CD1c-positive myeloid dendritic cell (primary cell): ENCODE data around the gene TNFRSF1B.

Experiments used
- DNase-seq: peaks from one replicate; pipeline ENCODE4 v3.0.0-alpha.2; 2016; ENCODE audit errors: extremely low spot score

TNFRSF1B gene

DNA sequence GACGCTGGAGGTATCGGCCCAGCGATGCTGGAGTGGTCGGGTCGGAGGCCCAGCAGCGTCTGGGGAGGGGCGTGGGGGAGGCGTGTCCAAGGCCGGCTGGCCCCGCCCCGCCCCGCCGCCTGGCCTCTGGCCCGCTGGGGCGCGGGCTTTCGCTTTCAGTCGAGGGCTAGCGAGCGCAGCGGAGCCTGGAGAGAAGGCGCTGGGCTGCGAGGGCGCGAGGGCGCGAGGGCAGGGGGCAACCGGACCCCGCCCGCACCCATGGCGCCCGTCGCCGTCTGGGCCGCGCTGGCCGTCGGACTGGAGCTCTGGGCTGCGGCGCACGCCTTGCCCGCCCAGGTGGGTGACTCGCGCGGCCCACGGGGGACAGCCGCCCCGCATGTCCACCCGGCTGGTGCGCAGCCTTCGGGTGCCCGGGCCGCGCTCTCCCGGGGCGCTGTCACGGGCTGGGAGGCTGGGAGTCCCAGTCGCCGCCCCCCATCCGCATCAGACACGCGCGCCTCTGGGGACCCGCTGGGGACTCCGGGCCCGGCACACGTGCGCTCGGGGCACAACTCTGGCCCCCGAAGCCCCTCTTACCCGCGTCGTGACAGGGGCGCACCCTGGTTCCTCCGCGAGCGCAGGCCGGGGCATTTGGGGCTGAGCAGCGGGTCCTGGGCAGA lies at the start of gene TNFRSF1B:
Gene TNFRSF1B, plus strand, starts transcription at position 158 of the 659 bp plus-strand sequence. Its CDS starts 101 bp downstream, at position 259.
- peak; percentile 72 for DNase-seq

DNA sequence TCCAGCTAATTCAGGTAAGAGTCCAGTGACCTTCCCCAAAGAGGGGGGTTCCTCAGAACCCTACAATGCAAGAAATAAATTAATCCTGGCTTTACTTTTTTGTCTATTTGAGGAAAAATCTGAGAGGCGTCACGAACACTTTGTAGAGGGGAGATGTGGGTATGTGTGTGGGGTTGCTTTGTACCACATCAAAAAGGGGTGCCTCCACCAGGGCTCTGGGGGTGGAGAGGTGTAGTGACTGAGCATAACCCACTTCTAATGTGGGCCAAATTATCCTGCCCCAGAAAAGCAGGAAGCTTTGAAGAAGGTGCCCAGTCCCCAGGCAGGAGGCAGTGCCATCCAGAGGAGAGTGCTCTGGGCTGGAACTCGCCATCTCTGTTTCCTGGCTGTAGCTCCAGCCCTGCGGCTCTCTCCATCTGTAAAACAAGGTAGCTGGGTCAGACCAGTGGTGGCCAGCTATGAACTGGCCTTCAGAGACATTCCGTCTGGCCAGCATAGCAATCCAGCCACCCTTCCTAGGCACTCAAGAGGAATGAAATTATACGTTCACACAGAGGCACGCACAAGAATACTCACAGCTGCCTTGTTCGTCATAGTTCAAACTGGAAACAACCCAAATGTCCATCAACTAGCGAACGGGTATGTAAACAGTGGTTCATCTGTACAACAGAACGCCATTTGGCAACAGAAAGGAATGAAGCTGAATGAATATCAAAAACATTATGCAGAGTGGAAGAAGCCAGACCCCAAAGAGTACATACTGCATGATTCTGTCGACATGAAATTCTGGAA lies 45.4 kb upstream of the TNFRSF1B start:
- DNase-seq = no peak

DNA sequence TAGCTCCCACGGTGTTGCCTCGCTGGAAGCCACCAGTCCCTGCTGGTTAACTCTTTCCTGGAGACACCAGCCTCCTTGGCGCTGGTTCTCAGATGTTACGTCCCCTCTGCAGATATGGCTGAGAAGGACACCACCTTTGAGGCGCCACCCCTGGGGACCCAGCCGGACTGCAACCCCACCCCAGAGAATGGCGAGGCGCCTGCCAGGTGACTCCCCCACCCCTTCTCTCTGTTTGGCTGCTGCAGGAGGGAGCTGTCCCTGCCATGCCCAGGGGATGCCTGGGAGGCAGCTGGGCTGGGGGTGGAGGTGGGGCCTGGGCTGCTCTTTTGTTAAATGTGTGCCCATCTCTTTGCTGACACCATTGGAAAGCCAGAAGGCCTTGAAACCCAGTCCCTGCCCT lies 43.6 kb upstream of the TNFRSF1B start:
- DNase-seq = no peak

- peak; percentile 89 for DNase-seq
Observed at GRCh38 chr1:12124693-12125421, 41.9 kb upstream of the TNFRSF1B start.

- peak; percentile 53 for DNase-seq
Observed at GRCh38 chr1:12125422-12126355, 41.1 kb upstream of the TNFRSF1B start.

DNA sequence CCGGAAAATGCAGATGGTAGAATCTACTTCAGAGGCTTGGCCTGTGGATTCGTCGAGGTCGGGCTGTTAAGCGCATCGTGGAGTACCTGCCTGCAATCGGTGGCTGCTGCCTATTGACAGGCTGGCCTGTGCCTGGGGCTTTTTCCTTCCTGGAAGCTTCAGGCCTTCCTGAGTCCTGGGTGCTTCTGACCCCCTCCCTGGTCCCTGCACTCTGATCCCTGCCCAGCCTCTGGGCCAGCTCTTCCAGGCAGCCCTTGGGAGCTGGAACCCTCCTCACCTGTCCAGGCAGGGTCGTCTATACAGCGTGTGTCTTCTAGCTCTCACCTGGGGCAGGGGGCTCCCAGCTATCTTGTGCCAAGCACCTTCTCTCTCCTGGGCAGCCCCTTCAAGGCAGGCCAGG lies 40.0 kb upstream of the TNFRSF1B start:
- no peak for DNase-seq

DNA sequence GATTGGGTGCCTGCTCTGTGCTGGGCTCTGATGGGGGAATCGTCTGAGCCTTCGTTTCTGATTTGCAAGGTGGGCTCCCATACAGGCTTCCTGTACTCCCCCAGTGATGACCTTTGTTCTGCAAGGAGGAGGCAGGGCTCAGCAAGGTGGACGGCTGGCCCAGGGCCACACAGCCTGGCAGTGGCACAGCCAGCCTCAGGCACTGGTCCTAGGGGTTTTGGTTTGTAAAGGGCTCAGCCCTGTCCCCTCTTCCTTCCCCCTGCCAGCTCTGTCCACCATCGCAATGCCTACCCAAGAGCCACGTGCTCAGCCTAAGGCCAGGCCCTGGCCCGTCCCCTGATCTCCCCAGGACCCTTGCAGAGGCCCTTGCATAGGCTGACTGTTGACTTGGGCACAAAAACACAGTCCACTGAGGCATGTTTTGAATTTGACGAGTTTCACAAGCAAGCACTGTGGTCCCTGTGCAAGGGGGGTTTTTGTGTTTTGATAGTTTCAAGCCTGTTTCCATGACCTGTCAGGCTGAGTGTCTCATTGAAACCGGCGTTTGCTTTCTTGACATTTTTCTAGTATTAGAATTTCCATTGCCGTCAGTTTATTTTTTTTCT lies 39.5 kb upstream of the TNFRSF1B start:
- DNase-seq = no peak

GRCh38 chr1:12128120-12128519 lies 38.7 kb upstream of the TNFRSF1B start:
- no peak for DNase-seq

DNA sequence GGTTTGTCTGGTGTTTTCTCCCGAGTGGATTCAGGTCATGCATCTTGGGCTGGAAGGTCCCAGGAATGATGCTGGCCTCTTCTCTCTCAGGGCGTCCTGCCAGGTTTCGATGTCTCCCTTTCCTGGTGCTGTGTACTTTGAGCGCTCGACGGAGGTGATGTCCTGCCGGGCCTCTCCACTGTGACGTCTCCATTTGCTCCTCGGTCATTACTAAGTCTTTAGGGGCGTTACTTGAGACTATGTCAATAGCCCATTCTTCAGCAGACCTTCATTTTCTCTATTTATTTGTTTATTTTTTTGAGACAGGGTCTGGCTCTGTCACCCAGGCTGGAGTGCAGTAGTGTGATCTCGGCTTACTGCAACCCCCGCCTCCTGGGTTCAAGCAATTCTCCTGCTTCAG lies 37.2 kb upstream of the TNFRSF1B start:
- DNase-seq = no peak

GRCh38 chr1:12130466-12131130 lies 36.2 kb upstream of the TNFRSF1B start:
- no peak for DNase-seq

- DNase-seq = peak; percentile 42
Observed at GRCh38 chr1:12132078-12132477, 34.7 kb upstream of the TNFRSF1B start.

DNA sequence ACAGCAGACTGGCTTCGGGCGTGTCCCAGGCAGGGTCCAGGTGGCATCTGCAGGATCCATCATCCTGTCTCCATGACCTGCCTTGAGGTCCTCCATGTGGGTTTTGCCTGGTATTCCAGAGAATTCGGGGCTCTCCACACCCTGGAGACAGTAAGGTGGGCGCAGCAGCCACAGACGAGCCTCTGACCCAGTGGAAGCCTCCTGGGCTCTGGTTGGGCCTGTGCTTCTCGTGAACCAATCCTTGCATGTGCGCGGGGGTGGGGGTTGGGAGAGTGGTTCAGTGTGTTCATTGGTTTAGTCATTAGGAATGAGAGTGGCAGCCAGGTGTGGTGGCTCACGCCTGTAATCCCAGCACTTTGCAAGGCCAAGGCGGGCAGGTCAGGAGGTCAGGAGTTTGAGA lies 32.1 kb upstream of the TNFRSF1B start:
- DNase-seq = no peak

DNA sequence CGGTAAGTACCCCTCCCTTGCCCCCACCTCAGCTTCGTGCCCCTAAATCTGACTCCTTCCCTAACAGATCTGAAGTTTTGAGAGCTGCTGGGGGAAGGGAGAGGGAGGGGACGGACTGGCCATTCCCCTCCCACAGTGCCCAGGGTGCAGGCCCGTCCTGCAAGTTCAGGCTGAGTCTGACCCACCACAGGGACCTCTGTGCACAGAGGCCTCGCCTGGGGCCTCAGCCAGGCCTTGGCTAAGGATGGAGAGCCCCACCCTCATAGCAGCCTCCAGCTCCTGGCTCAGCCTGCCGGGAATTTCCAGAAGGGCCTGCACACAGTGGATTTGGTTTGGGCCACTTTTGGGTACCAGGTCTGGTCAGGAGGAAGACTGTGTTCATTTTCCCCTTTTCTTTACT lies 31.2 kb upstream of the TNFRSF1B start:
- DNase-seq = no peak

- DNase-seq = no peak
Observed at GRCh38 chr1:12136916-12137610, 29.7 kb upstream of the TNFRSF1B start.

GRCh38 chr1:12138196-12139168 lies 28.3 kb upstream of the TNFRSF1B start:
- DNase-seq = no peak

DNA sequence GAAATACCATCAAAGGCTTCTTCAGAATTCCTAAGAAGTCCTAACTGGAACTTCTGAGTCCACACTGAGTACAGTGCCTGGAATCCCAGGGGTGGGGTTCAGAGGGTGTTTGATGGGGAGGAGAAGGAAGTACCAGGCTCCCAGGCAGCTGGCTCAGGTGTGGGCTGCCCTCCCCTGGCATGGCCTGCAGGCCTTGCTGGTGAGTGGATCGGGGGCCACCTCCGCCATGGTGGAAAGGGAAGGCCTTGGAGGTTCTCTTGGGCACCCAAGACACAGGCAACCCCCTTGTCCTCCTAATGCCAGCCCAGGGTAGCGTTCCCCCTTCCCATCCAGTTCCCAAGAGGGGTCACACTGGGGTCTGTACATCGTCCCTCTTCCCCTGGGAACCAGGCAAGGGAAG lies 26.8 kb upstream of the TNFRSF1B start:
- no peak for DNase-seq

DNA sequence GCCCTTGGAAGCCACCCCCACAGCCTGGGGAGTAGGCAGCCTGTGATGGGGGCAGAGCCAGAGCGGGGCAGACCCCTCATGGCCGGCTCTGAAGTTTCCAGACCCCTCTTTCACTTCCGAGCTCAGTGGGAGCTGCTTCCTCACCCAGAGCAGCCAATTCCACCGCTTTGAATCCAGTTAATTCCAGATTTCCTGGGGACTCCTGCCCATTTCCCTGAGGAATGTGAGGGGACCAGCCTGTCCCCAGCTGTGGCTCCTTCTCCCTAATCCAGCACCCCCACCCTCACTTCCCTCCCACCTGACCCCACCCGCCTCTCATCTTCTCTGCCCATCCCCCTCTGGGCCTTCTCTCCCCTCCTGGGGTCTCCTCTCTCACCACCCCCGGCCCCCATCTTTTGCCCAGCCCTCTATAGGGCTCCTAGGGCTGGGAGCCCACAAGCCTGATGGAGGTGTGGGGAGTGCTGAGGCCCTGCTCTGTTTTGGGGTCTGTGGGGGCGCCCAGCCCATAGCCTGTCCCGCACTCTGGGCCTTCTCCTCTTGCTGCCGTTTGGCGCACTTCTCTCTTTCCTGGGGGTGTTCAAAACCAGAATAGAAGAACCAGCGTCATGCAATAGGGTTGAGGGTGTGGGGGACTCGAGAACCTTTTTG lies 26.2 kb upstream of the TNFRSF1B start:
- DNase-seq = no peak

- DNase-seq = peak; percentile 52
Observed at GRCh38 chr1:12141163-12141850, 25.5 kb upstream of the TNFRSF1B start.
